Nephron (organoid): ENCODE results near the gene GALNT2.

ENCODE experiments used
- H3K27ac Mint-ChIP-seq, 3 experiments: 2 replicates each; pipeline ENCODE4 v1.8.0; 2020; ENCODE audit warnings: mixed read lengths in 3 of 3, mild to moderate bottlenecking in 2 of 3, moderate library complexity in 1 of 3
- H3K27me3 Mint-ChIP-seq: 2 replicates; pipeline ENCODE4 v1.8.0; 2021; ENCODE audit warnings: low read depth, mild to moderate bottlenecking, moderate library complexity, mixed read lengths
- H3K36me3 Mint-ChIP-seq: 2 replicates; pipeline ENCODE4 v1.8.0; 2020; ENCODE audit warnings: low read depth, mixed read lengths
- H3K4me1 Mint-ChIP-seq: 2 replicates; pipeline ENCODE4 v1.8.0; 2020; ENCODE audit warnings: mixed read lengths
- H3K4me3 Mint-ChIP-seq, 3 experiments: 2 replicates each; pipeline ENCODE4 v1.8.0; 2020; ENCODE audit warnings: mild to moderate bottlenecking in 3 of 3, mixed read lengths in 3 of 3, moderate library complexity in 2 of 3
- H3K9me3 Mint-ChIP-seq: 2 replicates; pipeline ENCODE4 v1.8.0; 2020; ENCODE audit warnings: mixed read lengths
- TF ChIP-seq, protein P1 (sequence below), 3 experiments: fragments of 200-600 bp; sonication (generic); IDR thresholded peaks; one replicate each; pipeline ENCODE4 v1.5.0; 2021; ENCODE audit warnings: antibody characterized with exemption in 3 of 3; ENCODE audit not compliant: unreplicated experiment in 3 of 3

GALNT2 gene

DNA sequence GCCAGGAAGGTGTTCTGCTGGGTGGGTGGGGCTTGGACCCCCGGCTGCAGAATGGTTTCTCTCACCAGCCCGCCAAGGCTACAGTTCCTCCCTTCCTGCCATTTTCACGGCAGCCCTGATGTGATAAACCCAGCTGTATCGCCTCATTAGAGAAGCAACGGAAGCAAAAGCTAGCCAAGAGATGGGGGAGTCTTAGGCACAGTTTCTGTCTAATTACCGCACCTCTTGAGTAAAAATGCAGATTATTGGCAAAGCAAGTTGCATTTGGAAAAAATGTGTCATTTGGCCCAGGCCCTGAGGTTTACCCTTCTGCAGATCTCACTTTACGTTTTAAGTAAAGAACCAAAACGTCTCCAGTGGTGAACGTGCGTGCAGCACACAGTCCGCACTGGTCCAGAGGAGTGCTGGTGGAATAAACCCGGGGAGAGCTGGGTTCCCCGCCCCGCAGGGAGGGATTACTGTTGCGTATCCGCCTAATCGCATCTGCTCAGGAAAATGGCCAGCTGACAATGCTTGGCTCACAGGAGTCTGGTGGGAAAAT lies 109.9 kb downstream of the GALNT2 start:
- H3K27ac Mint-ChIP-seq = peak overlapping the region; percentile 3 to 69 (median 56)
- H3K4me3 Mint-ChIP-seq = peak overlapping the region in 2 of 3 experiments; percentile 31 to 33
- peaks cover 34% of the 10 kb centered on the region for H3K36me3 Mint-ChIP-seq
- no peaks in the 10 kb centered on the region for H3K27me3 Mint-ChIP-seq
- no peaks in the 10 kb centered on the region for H3K9me3 Mint-ChIP-seq
- peaks cover 45% of the 10 kb centered on the region for H3K4me1 Mint-ChIP-seq
- TF ChIP-seq, protein P1, sequence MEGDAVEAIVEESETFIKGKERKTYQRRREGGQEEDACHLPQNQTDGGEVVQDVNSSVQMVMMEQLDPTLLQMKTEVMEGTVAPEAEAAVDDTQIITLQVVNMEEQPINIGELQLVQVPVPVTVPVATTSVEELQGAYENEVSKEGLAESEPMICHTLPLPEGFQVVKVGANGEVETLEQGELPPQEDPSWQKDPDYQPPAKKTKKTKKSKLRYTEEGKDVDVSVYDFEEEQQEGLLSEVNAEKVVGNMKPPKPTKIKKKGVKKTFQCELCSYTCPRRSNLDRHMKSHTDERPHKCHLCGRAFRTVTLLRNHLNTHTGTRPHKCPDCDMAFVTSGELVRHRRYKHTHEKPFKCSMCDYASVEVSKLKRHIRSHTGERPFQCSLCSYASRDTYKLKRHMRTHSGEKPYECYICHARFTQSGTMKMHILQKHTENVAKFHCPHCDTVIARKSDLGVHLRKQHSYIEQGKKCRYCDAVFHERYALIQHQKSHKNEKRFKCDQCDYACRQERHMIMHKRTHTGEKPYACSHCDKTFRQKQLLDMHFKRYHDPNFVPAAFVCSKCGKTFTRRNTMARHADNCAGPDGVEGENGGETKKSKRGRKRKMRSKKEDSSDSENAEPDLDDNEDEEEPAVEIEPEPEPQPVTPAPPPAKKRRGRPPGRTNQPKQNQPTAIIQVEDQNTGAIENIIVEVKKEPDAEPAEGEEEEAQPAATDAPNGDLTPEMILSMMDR (IDR thresholded peaks at IDR 0.05; ENCODE audit: unreplicated experiment in 3 of 3) = no peak

DNA sequence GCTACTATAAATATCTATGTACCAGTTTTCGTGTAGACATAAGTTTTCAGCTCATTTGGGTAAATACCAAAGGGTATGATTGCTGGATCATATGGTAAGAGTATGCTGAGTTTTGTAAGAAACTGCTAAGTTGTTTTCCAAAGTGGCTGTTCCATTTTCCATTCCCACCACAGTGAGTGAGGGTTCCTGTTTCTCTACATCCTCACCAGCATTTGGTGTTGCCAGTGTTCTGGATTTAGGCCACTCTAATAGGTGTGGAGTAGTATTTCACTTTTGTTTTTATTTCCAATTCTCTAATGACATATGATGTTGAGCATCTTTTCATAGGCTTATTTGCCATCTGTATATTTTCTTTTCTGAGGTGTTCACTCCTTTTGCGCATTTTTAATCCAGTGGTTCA lies 112.2 kb downstream of the GALNT2 start:
- Mint-ChIP-seq H3K4me1 (peaks cover 36% of the 10 kb centered on the region), H3K36me3 (peaks cover 42% of the 10 kb centered on the region), H3K27me3 (no peaks in the 10 kb centered on the region), H3K4me3 (no peak overlapping the region), H3K27ac (no peak overlapping the region), H3K9me3 (no peaks in the 10 kb centered on the region)
- TF ChIP-seq, protein P1 (IDR thresholded peaks at IDR 0.05; ENCODE audit: unreplicated experiment in 3 of 3) = no peak

DNA sequence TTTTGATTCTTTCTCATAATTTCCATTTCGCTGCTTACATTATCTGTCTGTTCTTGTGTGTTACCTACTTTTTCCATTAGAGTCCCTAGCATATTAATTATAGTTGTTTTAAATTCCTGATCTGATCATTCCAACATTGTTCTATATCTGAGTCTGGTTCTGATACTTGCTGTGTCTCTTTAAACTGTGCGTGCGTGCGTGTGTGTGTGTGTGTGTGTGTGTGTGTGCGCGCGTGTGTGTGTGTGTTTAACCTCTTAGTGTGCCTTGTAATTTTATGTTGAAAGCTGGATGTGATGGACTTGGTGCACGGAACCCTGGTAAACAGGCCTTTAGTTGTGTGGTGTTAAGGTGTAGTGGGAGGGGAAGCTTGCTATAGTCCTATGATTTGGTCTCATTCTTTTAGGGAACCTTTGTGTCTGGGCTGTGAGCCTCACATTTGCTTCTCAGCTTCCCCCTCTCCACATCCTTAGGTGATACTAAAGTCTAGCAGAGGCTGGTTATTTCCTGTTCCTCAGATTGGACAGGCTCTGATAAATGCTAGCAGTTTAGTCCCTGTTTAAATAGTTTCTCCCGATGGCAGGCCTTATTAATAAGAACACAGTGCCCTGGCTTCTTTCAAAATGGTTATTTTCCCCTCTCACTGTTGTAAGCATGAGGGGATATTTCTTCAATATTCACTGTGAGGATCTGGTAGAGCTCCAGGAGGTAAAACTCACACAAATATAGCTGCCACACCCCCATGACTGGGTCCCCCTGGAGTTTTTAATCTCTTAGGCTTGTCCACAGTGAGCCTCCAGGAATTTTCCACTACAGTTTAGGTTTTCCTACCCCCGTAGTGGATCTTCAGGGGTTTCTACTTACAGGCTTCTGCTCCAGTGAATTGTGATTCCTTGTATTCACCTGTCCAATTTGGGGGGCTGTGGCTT lies 118.3 kb downstream of the GALNT2 start:
- peaks cover 22% of the 10 kb centered on the region for H3K4me1 Mint-ChIP-seq
- peak overlapping the region in 1 of 3 experiments; percentile 7 for H3K27ac Mint-ChIP-seq
- no peak overlapping the region for H3K4me3 Mint-ChIP-seq
- peaks cover 62% of the 10 kb centered on the region for H3K36me3 Mint-ChIP-seq
- H3K9me3 Mint-ChIP-seq = peaks cover 7% of the 10 kb centered on the region
- TF ChIP-seq, protein P1 (IDR thresholded peaks at IDR 0.05; ENCODE audit: unreplicated experiment in 3 of 3) = no peak
- H3K27me3 Mint-ChIP-seq = no peaks in the 10 kb centered on the region

DNA sequence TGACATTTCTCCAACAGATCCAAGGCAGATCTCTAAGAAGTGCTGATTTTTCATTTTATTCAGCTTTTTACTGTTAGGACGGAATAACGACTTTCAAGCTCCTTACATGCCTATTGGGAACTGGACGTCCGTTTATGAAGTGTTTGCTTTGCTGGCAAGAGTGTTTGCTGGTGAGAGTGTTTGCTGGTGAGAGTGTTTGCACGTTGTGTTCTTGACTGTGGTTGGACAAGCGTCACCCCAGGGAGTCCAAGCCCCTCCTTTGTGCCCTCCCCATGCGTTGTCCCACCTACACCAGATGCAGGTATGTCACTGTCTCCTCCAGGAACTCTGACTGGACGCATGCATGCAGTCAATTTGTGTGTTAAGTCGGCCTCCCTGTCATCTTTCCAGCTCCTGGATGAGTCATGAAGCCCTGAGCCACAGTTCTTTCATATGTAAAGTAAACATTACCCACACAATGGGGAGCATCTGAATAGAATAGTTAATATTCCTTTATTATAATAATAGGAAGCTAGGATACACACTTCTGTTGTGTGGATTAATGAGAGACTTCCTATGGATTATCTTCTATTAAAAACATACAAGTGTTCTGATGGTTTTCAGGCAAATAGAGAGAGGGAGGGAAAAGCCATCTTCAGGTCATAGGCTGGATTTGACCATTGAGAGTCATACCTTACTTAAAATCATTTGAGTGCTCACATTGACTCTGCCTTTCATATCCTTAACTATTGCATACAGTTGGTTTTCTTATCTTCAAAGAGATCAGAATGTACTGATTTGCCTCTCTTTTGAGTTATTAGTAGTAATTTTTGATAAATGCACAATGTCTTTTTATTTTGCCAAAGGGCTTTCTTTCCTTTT lies 119.2 kb downstream of the GALNT2 start:
- Mint-ChIP-seq H3K9me3 (peaks cover 7% of the 10 kb centered on the region), H3K27me3 (no peaks in the 10 kb centered on the region), H3K4me3 (no peak overlapping the region), H3K4me1 (peaks cover 30% of the 10 kb centered on the region), H3K27ac (no peak overlapping the region), H3K36me3 (peaks cover 53% of the 10 kb centered on the region)
- TF ChIP-seq, protein P1 (IDR thresholded peaks at IDR 0.05; ENCODE audit: unreplicated experiment in 3 of 3) = no peak

DNA sequence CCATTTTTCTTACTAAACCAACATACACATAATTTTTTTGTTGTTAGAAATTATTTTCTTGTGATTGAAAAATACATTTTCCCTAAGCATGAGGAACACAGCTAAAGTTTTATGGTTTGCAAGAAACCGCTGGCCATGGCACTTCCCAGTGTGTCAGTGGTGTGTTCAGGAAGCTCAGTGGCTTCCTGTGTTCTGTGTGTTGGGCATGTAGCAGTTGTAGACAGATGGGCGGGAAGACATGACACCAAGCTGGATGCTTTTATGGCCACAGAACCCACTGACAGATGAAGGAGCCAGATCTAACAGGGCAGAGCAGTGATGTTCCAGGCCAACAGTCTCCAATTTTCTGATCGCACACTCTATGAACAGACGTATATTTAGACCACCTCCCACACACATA lies 119.8 kb downstream of the GALNT2 start:
- Mint-ChIP-seq H3K36me3 (peaks cover 48% of the 10 kb centered on the region), H3K9me3 (peaks cover 7% of the 10 kb centered on the region), H3K4me1 (peaks cover 32% of the 10 kb centered on the region), H3K4me3 (no peak overlapping the region), H3K27ac (no peak overlapping the region), H3K27me3 (no peaks in the 10 kb centered on the region)
- TF ChIP-seq, protein P1 (IDR thresholded peaks at IDR 0.05; ENCODE audit: unreplicated experiment in 3 of 3) = no peak
